Calu3 (cell line): ENCODE measurements around the gene CLCN1. TPM values are rescaled to one million over a fixed set of nuclear protein-coding genes. Genes with fewer than 3 reads are reported as not detected.
A peak's percentile ranks its signal among the peaks of the same experiment; 100 is the strongest.

ENCODE experiments used
- BruUV-seq: library from RNA; stranded (reverse); fragments of 400-500 nt; replicated peaks from 2 replicates; lab custom pipeline; 2021; lab: Mats Ljungman, UMichigan
- CTCF ChIA-PET: fragments of 300-600 bp; sonication (Branson Sonifier 250); formaldehyde crosslinking; loops from one replicate; lab custom pipeline; 2022; ENCODE audit warnings: antibody characterized with exemption; lab: Charles Lee
- DNase-seq: peaks from one replicate; pipeline ENCODE4 v3.0.0; 2022
- H3K27ac Mint-ChIP-seq: one replicate; pipeline ENCODE4 v1.8.0; 2022; ENCODE audit warnings: mixed read lengths; ENCODE audit not compliant: unreplicated experiment
- H3K27me3 Mint-ChIP-seq: one replicate; pipeline ENCODE4 v1.8.0; 2022; ENCODE audit warnings: mixed read lengths; ENCODE audit not compliant: unreplicated experiment
- H3K36me3 Mint-ChIP-seq: one replicate; pipeline ENCODE4 v1.8.0; 2022; ENCODE audit warnings: mild to moderate bottlenecking, moderate library complexity, mixed read lengths; ENCODE audit not compliant: insufficient read depth, unreplicated experiment
- H3K4me1 Mint-ChIP-seq: one replicate; pipeline ENCODE4 v1.8.0; 2022; ENCODE audit warnings: mild to moderate bottlenecking, low read depth, mixed read lengths; ENCODE audit not compliant: unreplicated experiment
- H3K4me3 Mint-ChIP-seq: one replicate; pipeline ENCODE4 v1.8.0; 2022; ENCODE audit warnings: mild to moderate bottlenecking, low read depth, moderate library complexity, mixed read lengths; ENCODE audit not compliant: unreplicated experiment
- H3K9me3 Mint-ChIP-seq: one replicate; pipeline ENCODE4 v1.8.0; 2022; ENCODE audit warnings: low read depth, mixed read lengths; ENCODE audit not compliant: unreplicated experiment
- CTCF ChIP-seq: fragments of 200-600 bp; IDR thresholded peaks from one replicate; pipeline ENCODE4 v1.8.0; 2022; ENCODE audit warnings: antibody characterized with exemption; ENCODE audit not compliant: unreplicated experiment
- intact Hi-C: fragments of 100-400 bp; cut with micrococcal nuclease; formaldehyde crosslinking; loops from one replicate; pipeline ENCODE4 v1.10.0; 2022; ENCODE audit not compliant: unreplicated experiment
- total RNA-seq: library from RNA; stranded (reverse); gene quantifications from 2 replicates; pipeline ENCODE4 v1.2.3, GENCODE V29; 2022

CLCN1 gene
- total RNA-seq, 1 experiment from 2014 or later, result 0.61 TPM

GRCh38 chr7:143323653-143324052, 7.7 kb downstream of the CLCN1 start:
- TF ChIP-seq CTCF, result no peak
- no peaks in the 10 kb centered on the region for H3K9me3 Mint-ChIP-seq
- no peaks in the 10 kb centered on the region for H3K36me3 Mint-ChIP-seq
- CTCF ChIA-PET, result no interaction called here
- no peak overlapping the region for H3K27ac Mint-ChIP-seq
- no peak for DNase-seq
- intact Hi-C loops, result loop anchor here (5.0 kb wide), 1 partner anchor 49 kb away; no protein-coding TSS in a partner anchor
- peaks cover 39% of the 10 kb centered on the region for H3K4me1 Mint-ChIP-seq
- no peak overlapping the region for H3K4me3 Mint-ChIP-seq
- BruUV-seq, result no TSS peak
- H3K27me3 Mint-ChIP-seq, result no peaks in the 10 kb centered on the region

- intact Hi-C loops, result no loop called here
- no peak for TF ChIP-seq CTCF
- H3K27me3 Mint-ChIP-seq, result no peaks in the 10 kb centered on the region
- CTCF ChIA-PET, result interaction anchor here (1.0 kb wide), 1 partner anchor 55 kb away, joined by 5 read pairs; no protein-coding TSS in a partner anchor
- no peak overlapping the region for H3K4me3 Mint-ChIP-seq
- no peaks in the 10 kb centered on the region for H3K36me3 Mint-ChIP-seq
- H3K27ac Mint-ChIP-seq, result no peak overlapping the region
- peaks cover 44% of the 10 kb centered on the region for H3K4me1 Mint-ChIP-seq
- no peaks in the 10 kb centered on the region for H3K9me3 Mint-ChIP-seq
- no peak for DNase-seq
- no TSS peak for BruUV-seq
These were observed 9.3 kb downstream of the CLCN1 start for GRCh38 chr7:143325240-143325639.

- CTCF ChIA-PET, result no interaction called here
- intact Hi-C loops, result no loop called here
- no peak for DNase-seq
- peaks cover 45% of the 10 kb centered on the region for H3K4me1 Mint-ChIP-seq
- no peaks in the 10 kb centered on the region for H3K9me3 Mint-ChIP-seq
- no peak for TF ChIP-seq CTCF
- peak overlapping the region; percentile 58 for H3K27ac Mint-ChIP-seq
- H3K4me3 Mint-ChIP-seq, result no peak overlapping the region
- H3K36me3 Mint-ChIP-seq, result no peaks in the 10 kb centered on the region
- H3K27me3 Mint-ChIP-seq, result no peaks in the 10 kb centered on the region
- no TSS peak for BruUV-seq
These were observed 12.0 kb downstream of the CLCN1 start for GRCh38 chr7:143327903-143328302.

- Mint-ChIP-seq H3K36me3 (no peaks in the 10 kb centered on the region), H3K4me3 (no peak overlapping the region), H3K27me3 (no peaks in the 10 kb centered on the region), H3K27ac (no peak overlapping the region), H3K4me1 (peaks cover 44% of the 10 kb centered on the region), H3K9me3 (no peaks in the 10 kb centered on the region)
- BruUV-seq, result no TSS peak
- TF ChIP-seq CTCF, result no peak
- intact Hi-C loops, result loop anchor here (2.0 to 5.0 kb wide), 2 partner anchors 38 to 51 kb away; partner anchors contain the start of gene ZYX
- DNase-seq, result no peak
- CTCF ChIA-PET, result no interaction called here
These were observed 13.7 kb downstream of the CLCN1 start for GRCh38 chr7:143329471-143330170.
